Gastroesophageal sphincter (tissue), 3 donors: Measurements from ENCODE around the gene TSPAN6.

Experiments used
- POLR2A ChIP-seq, 2 donors: fragments of 450-650 bp; IDR thresholded peaks; one replicate each; pipeline ENCODE4 v1.6.1; 2017; ENCODE audit warnings: antibody characterized with exemption in 2 of 2, mild to moderate bottlenecking in 2 of 2, moderate library complexity in 1 of 2
- TF ChIP-seq, protein P1 (sequence below), 4 experiments: fragments of 200-600 bp in 2 of 4; fragments of 450-650 bp in 2 of 4; sonication (generic) in 1 of 4; IDR thresholded peaks; one replicate each; pipeline ENCODE4 v1.5.1; 2017 to 2019; ENCODE audit warnings: antibody characterized with exemption in 4 of 4, mild to moderate bottlenecking in 2 of 4, moderate library complexity in 2 of 4

DNA sequence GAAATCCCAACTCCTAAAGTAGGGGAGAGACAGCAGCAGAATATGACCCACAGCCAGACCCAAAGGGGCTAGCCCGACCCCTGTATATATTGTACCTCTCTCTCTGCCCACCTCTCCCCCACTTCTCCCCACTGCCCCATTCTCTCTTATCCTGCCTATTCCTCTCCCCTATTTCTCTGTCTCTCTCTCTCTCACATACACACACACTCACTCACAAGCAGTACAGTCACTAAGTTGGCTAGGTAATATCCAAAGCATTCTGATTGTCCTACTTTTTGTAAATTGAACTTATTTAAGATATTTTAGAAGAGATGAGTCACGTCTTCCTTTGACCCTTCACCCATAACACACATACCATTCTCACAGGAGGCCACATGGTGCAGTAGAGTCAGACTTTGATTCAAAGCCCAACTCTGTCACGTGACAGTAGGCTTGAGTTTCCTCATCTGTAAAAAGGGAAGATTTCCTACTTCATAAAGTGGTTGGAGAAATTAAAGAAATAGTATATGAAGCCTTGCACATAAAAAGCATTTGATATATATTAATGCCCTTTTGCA lies 36.9 kb upstream of the TSPAN6 start:
- no peak for TF ChIP-seq POLR2A (IDR thresholded peaks at IDR 0.05)
- TF ChIP-seq, protein P1, sequence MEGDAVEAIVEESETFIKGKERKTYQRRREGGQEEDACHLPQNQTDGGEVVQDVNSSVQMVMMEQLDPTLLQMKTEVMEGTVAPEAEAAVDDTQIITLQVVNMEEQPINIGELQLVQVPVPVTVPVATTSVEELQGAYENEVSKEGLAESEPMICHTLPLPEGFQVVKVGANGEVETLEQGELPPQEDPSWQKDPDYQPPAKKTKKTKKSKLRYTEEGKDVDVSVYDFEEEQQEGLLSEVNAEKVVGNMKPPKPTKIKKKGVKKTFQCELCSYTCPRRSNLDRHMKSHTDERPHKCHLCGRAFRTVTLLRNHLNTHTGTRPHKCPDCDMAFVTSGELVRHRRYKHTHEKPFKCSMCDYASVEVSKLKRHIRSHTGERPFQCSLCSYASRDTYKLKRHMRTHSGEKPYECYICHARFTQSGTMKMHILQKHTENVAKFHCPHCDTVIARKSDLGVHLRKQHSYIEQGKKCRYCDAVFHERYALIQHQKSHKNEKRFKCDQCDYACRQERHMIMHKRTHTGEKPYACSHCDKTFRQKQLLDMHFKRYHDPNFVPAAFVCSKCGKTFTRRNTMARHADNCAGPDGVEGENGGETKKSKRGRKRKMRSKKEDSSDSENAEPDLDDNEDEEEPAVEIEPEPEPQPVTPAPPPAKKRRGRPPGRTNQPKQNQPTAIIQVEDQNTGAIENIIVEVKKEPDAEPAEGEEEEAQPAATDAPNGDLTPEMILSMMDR (IDR thresholded peaks at IDR 0.05): no peak
